PC-9 (cell line): ENCODE measurements around the gene RAB10.

Experiments used
- CTCF ChIP-seq: fragments of 200-600 bp; sonication (generic); conservative IDR thresholded peaks from 2 replicates; pipeline ENCODE4 v1.6.1; 2017; ENCODE audit warnings: mixed run types, antibody characterized with exemption, mild to moderate bottlenecking, moderate library complexity
- EZH2 ChIP-seq: fragments of 200-600 bp; sonication (generic); IDR thresholded peaks from 2 replicates; pipeline ENCODE4 v1.8.0; 2017; ENCODE audit warnings: antibody characterized with exemption, low read depth

- no peak for TF ChIP-seq CTCF
- TF ChIP-seq EZH2, result no peak
These were observed 152.3 kb downstream of the RAB10 start for GRCh38 chr2:26185954-26186770.
